Stimulated activated CD8-positive, alpha-beta memory T cell treated with anti-CD3 and anti-CD28 coated beads, Interleukin-15, amount 100 ng/mL, for 4 hours (primary cell): ENCODE results near the gene ASXL1.

Experiments used
- DNase-seq, 2 donors: peaks; one replicate each; pipeline ENCODE4 v3.0.0-alpha.2; 2020; ENCODE audit warnings: low read depth in 2 of 2

ASXL1 gene

DNA sequence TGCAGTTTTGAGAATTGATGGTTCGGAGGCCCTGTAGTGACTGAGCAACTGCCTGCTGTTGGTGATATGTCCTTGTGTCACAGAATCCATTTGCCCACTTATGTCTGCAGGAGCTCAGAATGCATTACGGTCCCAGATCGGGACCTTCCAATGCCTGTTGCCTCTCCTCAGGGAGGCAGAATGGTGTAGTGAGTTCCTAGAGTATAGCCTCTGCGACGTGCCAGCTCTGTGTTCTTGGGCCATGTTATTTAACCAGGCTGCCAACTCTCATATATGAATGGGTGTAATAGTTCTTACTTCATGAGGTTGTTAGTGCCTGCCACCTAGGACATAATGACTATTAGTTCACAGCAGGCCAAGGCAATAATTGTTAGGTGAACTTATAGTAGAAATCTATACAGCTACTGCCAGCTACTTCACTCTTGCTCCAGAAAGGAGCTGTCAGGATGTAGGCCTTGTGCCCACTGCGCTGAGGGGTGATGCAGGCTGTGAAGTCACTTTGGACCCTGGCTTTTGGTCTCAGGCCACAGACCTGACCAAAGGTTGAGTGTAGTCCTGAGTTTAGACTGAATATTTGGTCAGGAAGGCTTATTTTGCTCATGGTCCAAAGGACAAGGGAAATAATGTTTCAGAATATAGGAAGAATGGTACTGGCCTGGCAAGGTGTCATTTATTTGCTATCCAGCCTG, 82.1 kb downstream of the ASXL1 start:
- DNase-seq = no peak

GRCh38 chr20:32440758-32441078, 82.6 kb downstream of the ASXL1 start:
- no peak for DNase-seq

GRCh38 chr20:32441638-32442037, 83.5 kb downstream of the ASXL1 start:
- DNase-seq = no peak

DNA sequence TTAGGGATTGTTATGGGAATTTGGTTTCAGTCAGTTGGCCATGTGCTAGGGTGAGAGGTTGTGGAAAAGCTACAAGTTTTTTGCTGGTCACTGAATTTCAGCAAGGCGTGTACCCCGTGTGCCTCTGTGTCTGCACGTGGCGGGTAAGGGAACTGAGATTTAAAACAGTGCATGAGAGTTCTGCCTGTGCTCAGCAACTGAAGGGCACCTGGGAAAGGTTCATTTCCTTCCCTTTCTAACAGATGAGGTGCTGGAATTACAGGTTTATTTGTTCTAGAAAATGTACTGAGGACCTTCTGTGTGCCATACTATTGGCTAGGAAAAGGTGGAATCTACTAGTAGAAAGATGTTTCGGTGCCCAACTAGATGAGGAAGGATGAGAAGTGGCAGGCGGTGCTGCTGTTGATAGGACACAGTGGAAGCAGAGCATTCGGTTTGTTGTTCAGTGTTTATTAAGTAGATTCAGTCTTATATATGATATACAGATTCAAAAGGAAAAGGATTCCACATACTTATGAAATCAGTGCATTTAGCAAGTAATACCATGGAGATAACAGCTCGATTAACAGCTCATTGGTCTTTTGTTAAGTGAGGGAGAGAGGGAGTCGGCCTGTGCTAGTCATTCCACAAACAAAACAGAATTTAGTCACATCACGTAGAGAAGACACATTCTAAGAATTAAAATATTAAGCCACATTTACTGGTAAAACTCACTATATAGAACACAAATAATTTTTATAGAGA, 84.7 kb downstream of the ASXL1 start:
- no peak for DNase-seq

DNA sequence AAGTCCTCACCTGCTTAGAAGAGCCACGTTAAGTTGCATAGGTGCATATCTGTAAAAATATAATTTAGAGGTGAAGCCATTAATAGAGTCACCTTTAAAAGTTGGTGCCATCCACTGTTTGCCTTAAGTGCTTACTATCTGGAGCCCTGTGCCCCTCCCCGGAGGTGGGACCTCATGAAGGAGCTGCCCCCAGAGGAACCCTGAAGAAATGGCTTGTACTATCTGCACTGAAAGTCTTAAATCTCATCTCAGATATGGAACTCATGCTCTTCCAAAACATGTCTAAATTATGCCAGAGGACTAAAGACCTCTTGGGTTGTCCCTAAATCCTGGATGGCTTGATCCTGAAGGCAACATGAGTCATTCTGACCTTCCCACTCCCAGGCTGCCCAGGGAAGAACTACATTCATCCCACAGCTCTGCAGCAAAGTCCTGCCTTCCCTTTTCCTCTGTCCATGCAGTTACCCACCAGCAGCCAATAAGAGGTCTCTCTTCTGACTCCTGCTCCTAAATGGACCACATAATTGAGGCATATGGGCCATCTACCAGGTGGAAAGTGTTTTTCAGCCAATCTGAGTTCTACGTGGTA, 85.3 kb downstream of the ASXL1 start:
- no peak for DNase-seq

DNA sequence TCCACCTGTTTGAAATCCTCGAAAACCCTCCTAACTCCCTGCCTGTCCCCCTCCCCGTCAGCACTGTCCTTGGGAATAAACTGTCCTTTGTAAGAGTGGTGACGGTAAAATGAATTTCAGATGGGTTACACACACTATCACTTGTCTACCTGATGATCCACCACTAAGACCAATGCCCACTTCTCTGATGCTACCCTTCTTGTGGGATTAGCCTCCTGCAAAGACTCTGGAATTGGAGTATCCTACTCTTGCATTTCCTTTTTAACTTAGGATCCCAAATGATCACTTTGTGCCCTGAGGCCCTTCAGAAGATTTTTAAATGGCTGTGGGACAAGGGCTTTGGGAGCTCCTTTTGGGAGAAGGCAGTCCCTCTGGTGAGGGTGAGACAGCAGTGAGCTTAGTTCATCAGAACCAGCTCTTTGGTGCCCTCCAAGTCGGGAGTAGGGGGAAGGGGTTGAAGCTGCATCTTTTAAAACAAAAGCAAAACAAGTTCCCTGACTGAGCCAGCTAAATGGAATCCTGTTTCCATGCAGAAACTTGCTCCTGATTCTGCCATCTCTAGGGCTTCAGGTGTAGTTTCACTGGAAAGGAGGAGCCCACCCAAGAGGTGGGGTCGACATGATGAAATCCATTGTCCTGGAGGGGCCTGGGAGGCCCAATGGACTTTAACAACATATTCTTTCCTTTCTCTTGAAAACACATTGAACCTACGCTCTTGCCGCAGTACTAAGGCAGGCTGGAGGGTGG, 86.5 kb downstream of the ASXL1 start:
- no peak for DNase-seq

DNA sequence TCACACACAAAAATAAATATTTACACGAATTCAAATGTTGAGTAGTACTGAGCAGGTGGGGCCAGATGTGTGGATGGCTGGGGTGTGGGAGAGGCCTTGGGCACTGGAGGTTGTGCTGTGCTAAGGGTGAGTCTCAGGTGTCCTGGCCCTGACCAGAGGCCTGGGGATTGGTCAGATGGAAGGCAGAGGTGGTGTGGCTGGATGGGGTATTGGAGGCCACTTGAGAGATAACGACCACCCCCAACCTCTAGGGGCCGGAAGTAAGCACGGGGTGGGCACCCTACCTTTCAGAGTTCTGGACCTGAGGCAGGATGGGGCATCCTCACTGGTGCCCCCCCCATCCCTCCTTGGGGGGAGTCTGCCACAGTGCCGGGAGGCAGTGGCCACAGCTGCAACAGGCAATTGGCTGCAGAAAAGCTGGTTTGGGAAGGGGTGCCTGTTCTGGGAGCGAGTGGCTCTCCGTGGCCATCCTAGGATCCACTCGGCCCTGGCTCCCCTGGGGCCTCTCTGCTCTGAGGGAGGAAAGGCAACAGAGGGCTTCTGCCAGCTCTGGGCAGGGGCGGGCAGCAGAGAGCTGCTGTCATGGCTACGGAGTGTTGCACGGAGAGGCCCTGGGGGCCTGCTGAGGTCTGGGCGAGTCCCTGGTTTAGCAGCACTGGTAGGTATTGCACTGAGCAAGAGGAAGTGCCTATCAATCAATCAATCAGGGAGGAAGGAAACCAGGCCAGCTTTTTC, 87.6 kb downstream of the ASXL1 start:
- no peak for DNase-seq

DNA sequence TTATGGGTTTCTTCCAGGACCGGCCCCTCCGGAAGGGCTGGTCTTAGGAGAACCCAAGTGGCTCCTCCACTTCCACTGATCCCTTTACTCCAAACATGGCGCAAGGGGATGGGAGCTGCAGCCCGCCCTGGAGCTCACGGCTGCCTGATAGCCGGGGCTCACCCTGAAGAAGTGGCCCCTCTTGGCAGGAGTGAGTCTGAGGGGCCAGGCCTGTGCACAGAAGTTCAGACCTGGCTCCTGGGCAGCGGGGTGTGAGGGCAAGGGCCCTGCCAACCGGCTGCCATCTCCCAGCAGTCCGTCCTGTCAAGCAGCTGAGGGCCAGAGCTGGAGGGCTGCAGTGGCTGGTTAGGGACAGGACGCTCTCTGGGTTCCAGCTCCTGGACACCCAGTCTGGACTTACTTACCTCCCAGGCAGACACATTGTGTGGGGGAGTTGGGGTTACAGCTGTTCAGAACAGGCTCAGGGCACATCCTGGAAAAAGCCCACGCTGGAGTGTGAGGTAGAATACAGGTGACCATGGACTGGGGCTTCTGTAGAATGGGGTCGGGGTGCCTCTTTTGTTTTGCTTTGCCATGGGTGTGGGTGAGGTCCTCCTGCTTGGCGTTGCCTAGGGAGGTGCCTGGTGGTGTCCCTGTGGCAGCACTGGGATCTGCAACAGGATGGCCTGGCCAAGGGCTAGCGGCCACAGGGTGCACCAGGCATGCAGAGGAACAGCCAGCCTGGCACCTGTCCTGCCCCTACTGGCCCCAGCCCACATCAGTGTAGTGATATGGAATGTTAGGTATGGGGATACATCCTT, 88.4 kb downstream of the ASXL1 start:
- DNase-seq = no peak

- no peak for DNase-seq
These were observed 89.3 kb downstream of the ASXL1 start for GRCh38 chr20:32447136-32448027.

DNA sequence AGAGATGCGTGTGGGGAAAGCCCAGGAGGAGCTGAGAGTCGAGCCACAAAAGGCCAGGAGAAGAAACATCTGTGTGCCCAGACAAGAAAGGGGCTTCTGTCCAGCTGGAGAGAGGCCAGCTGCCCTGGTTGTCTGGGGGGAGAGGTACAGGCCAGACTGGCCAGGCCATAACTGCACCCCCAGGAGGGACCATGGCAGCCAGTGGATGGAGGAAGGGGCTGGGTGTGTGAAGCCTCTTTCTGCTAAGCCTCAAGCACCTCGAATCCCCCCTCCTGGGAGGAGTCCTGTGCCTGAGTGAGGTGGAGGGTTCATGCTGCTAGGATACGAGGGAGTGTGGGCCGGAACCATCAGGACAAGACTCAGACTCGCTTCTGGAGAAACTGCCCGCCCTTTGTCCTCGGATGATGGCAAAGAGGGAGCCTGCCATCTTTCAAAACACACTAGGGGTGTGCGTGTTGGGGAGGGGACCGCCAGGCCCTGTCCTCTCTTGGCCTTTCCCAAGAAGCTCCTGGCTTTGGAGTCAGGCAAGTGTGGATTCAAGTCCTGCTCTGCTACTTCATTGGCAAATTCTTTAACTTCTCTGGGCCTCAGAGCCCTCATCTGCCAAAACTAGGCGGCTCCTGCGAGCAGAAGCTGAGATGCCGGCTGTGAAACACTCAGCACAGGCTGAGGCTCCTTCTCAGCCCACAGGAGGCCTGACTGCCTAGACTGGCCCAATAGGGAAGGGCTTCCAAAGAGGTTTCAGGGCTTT, 90.3 kb downstream of the ASXL1 start:
- no peak for DNase-seq

DNA sequence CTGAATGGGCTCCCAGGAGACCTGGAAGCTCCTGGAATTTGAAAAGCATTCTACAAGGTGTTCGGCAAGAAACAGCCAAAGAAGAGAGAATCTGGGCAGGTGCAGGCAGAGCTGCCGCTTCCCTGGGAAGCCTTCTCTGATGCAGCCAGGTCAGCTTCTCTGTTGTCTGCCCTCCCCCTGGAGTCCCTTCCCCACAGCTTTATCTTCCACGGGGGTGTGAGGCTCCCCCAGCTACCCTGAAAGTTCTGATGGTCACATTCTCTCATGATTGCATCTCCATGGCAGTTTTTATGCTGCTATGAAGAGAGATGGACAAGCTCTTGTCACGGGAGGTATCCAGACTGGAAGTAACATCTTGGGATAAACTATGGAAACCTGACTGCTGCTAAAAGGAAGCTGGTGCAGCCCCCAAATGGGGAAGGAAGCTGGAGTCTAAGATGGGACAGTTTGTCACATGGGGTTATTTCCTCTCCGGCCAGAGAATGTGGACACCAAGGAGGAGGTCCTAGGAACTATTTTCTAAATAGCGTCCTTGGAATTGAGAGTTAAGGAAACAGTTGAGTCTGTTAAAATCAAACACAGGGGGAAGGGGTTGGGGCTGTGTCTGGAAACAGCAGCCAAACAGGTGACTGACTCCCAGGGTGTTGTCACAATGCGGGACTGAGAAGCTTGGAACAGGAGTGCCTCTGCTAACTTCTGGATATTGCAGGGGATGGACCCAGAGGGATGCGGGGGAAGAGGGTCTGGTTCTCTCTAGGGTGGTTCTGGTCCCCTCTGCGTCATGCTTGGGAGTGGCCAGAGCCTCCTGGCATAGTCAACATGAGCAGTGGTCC, 91.1 kb downstream of the ASXL1 start:
- DNase-seq = no peak

- DNase-seq = no peak
These were observed 91.8 kb downstream of the ASXL1 start for GRCh38 chr20:32449890-32450401.

DNA sequence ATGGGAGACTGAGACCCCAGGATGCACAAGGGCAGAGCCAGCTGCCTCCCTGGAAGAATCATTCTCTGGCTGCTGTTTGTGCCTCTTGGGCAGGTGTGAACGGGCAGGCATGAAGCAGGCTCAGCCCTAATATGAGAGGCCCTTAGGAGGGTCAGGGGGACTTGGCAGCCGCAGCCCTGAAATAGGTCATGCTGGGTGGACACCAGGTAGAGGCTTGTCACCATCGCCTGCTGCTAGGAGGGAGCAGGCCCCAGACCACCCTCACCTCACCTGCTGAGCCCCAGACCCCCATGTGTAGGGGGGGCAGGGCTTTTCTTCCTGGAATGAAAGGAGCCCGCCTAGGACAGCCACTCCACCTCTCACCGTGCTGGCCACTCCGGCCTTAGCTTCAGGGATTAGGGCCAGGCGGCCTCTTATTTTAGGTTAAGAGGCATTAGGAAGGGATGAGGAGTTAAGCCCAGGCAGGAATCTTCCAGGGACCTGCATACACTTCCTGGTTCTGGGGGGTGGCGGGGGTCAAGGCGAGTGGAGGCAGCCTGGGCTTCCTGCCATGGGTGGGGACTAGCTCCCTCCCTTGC, 92.4 kb downstream of the ASXL1 start:
- no peak for DNase-seq

DNA sequence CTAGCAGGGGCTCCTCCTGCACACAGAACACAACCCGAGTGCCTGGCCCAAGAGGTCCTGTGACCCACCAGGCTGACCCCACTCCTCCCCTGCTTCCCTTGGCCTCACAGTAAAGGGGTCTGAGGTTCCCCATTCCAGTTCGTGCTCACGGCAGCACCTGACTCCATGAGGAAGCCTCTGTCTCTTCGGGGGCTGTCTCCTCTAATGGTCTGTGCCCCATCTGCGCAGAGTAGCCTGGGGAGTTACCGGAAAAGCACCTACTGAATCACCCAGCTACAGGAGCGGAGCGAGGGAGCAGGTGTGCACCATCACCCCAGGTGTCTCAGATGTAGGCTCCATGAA, 93.2 kb downstream of the ASXL1 start:
- DNase-seq = no peak

DNA sequence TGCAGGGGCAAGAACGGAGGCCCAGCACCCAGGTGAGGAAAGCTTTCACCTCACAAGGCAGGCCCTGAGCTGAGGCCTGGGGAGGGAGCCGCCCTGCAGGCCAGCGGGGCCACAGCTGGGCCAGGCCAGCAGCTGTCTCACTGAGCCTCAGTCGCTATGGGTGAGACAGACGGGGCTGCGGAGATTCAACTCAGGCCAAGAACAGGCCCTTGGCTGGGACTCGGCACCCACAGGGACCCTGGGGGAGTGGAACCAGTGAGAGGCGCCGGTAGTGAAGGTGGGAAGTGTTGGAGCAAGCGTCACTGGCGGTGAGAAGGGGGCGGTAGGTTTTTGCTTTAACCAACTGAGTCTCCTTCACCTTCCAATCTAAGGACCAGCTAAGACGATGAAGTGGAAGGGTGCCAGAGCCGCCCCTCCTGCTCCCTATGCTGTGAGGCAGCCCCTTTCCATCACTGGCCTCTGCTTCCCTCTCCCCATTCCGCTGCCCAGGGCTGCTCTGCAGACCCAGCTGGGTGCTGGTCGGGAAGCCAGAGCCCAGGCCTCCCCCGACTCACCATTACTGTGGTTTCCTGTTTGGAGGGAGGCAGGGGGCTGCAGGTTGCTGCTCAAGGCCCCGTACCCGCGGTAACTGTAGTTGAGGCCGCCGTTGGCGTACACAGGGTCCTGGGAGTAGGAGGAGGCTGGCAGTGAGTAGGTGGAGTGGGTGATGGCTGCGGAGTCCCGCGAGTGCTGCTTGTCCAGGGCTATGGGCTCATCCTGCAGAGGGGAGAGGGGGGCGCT, 93.7 kb downstream of the ASXL1 start:
- no peak for DNase-seq

DNA sequence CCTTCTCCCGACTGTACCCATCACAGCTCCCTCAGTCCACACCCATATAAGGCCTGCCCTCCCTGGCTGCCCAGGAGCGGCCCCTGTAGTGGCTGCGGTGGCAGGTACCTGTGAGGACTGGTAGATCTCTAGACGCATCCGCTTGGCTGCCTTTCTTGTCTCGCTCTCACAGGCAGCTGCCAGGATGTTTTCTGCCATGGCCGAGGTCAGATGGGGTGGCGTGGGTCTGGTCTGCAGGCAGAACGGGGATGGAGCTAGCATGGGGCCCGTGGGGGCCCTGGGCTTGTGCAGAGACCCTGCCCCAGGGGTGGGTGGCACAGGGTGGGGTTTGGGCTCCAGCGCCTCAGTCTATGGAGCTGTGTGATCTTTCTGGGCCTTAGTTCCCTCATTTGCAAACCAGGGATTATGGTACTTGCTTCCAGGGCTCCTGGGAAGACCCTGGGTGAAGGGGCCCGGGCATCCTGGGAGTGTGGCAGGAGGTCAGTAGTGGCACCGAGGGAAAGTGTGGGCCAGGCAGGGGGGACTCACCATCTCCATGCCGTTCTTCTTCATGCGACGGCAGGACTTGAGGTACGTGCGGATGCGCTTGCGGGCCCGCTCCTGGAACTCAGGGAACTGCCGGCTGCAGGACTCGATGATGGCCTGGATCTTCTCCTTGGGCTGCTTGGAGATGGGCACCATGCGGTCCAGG, 94.8 kb downstream of the ASXL1 start:
- DNase-seq = no peak
